ENCODE measurements around the gene FUT2.
"Not testable (repeated sequence)": the region's sequence is repeated elsewhere in the genome, so short reads cannot be mapped to it uniquely, and the experiment has no call there.

The FUT2 gene

GRCh38 chr19:48695743-48696352, at the start of gene FUT2:
Gene FUT2 (plus strand): TSS chr19:48695971. CDS start chr19:48702957, 6,986 bp downstream.
- no peak for DNase-seq (ENCODE audit: low read depth in 2 of 2, low spot score in 1 of 2)

- peak; percentile 77 to 82 for DNase-seq (ENCODE audit: low read depth in 2 of 2, low spot score in 1 of 2)
Observed at GRCh38 chr19:48646001-48646721, 49.6 kb upstream of the FUT2 start, which contains the start of gene CA11. Gene CA11 (minus strand): TSS chr19:48646187. CDS start chr19:48645632, 555 bp downstream.

GRCh38 chr19:48646722-48647216, 49.0 kb upstream of the FUT2 start:
- DNase-seq (ENCODE audit: low read depth in 2 of 2, low spot score in 1 of 2), result no peak

- DNase-seq (ENCODE audit: low read depth in 2 of 2, low spot score in 1 of 2), result no peak
Observed at GRCh38 chr19:48648134-48648533, 47.6 kb upstream of the FUT2 start.

- no peak for DNase-seq (ENCODE audit: low read depth in 2 of 2, low spot score in 1 of 2)
Observed at GRCh38 chr19:48650974-48651682, 44.6 kb upstream of the FUT2 start.

GRCh38 chr19:48651683-48652048, 44.1 kb upstream of the FUT2 start:
- DNase-seq (ENCODE audit: low read depth in 2 of 2, low spot score in 1 of 2), result no peak

- no peak for DNase-seq (ENCODE audit: low read depth in 2 of 2, low spot score in 1 of 2)
Observed at GRCh38 chr19:48654299-48655059, 41.3 kb upstream of the FUT2 start.

- no peak for DNase-seq (ENCODE audit: low read depth in 2 of 2, low spot score in 1 of 2)
Observed at GRCh38 chr19:48656840-48657474, 38.8 kb upstream of the FUT2 start.

- not testable (repeated sequence) for DNase-seq (ENCODE audit: low read depth in 2 of 2, low spot score in 1 of 2)
Observed at GRCh38 chr19:48657828-48658227, 37.9 kb upstream of the FUT2 start.

GRCh38 chr19:48658483-48658882, 37.3 kb upstream of the FUT2 start:
- no peak for DNase-seq (ENCODE audit: low read depth in 2 of 2, low spot score in 1 of 2)

GRCh38 chr19:48659768-48660167, 36.0 kb upstream of the FUT2 start:
- no peak for DNase-seq (ENCODE audit: low read depth in 2 of 2, low spot score in 1 of 2)

- peak; percentile 56 to 59 for DNase-seq (ENCODE audit: low read depth in 2 of 2, low spot score in 1 of 2)
Observed at GRCh38 chr19:48660852-48661710, 34.7 kb upstream of the FUT2 start.

GRCh38 chr19:48661711-48662090, 34.1 kb upstream of the FUT2 start:
- no peak for DNase-seq (ENCODE audit: low read depth in 2 of 2, low spot score in 1 of 2)

GRCh38 chr19:48663667-48664066, 32.1 kb upstream of the FUT2 start:
- no peak for DNase-seq (ENCODE audit: low read depth in 2 of 2, low spot score in 1 of 2)

GRCh38 chr19:48664476-48664875, 31.3 kb upstream of the FUT2 start:
- DNase-seq (ENCODE audit: low read depth in 2 of 2, low spot score in 1 of 2), result no peak

- DNase-seq (ENCODE audit: low read depth in 2 of 2, low spot score in 1 of 2), result no peak
Observed at GRCh38 chr19:48665786-48666185, 30.0 kb upstream of the FUT2 start.

- DNase-seq (ENCODE audit: low read depth in 2 of 2, low spot score in 1 of 2), result no peak
Observed at GRCh38 chr19:48668332-48668731, 27.4 kb upstream of the FUT2 start.

- DNase-seq (ENCODE audit: low read depth in 2 of 2, low spot score in 1 of 2), result no peak
Observed at GRCh38 chr19:48668761-48669160, 27.0 kb upstream of the FUT2 start.

- no peak for DNase-seq (ENCODE audit: low read depth in 2 of 2, low spot score in 1 of 2)
Observed at GRCh38 chr19:48669903-48670668, 25.7 kb upstream of the FUT2 start.
